GM19324 (cell line): ENCODE measurements around the gene ZDHHC8.

Source experiments
- ATAC-seq: cut with Tn5 transposase; IDR thresholded peaks from one replicate; pipeline ENCODE4 v1.9.1; 2021; ENCODE audit warnings: mild to moderate bottlenecking, moderate library complexity; ENCODE audit not compliant: unreplicated experiment, low FRiP score

The ZDHHC8 gene

GRCh38 chr22:20175597-20175900 is 43.9 kb downstream of the ZDHHC8 start:
- ATAC-seq = no peak

DNA sequence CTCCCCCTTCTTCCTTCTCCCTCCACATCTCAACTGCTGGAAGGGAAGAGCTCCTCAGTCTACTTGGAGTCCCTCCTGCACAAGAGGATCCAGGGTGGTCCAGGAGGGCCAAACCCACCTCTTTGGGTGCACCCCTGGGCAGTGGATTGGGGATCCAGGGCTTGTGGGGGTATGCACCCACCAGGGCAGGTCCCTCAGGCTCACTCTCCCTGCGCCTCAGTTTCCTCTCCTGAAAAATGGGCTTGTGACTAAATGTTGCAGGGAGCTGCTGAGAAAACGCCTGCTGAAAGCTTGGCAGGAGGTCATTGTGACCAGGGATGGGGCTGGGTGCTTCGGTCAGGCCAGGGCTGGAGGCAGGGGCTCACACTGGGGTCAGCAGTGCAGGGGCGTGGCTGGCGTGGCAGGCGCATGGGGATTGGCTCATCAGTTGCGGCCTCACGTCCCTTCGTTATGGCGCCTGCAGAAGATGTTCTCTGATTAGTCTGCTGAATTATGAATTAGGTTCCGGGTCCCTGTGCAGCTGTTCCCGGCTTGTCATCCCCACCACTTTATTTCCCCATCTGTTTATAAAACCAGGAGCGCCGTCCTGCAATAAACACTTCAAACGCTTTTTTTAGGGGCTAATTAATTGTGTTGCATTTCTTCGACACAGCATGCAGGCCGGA is 44.9 kb downstream of the ZDHHC8 start:
- ATAC-seq = no peak

DNA sequence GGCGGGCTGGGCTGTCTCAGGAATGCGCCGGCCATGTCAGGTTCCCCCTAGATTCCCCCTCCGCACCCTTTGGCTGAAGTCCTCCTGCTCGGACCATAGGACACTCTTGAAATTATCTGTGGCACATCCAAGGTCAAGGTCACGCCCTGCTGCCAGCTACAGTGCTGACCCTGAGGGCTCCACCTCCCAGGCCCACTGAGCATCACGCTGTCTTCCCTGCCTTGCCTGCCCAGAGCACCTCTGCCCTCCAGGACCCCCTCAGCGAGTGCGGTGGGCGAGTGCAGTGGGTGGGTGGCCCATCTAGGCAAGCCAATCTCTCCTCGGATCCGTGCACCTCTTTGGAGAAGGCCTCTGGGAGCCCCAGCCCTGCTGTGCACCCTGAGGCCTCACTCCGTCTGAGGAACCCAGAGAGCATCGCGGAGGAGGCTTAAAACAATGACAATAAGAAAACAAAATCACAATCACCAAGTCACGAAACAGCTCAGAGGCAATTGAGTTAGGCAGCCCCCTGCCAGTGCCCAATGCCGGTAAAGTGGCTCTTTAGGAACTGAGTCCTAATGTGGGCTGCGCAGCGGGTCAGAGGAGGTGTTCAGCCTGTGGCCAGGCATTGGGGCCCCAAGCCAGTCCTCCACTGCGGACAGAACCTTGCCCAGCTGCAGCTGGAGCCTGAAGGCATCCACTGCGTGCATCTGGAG is 45.8 kb downstream of the ZDHHC8 start:
- ATAC-seq = no peak

- no peak for ATAC-seq
Observed at GRCh38 chr22:20178075-20178914, 46.7 kb downstream of the ZDHHC8 start.

- no peak for ATAC-seq
Observed at GRCh38 chr22:20178915-20179227, 47.3 kb downstream of the ZDHHC8 start.

DNA sequence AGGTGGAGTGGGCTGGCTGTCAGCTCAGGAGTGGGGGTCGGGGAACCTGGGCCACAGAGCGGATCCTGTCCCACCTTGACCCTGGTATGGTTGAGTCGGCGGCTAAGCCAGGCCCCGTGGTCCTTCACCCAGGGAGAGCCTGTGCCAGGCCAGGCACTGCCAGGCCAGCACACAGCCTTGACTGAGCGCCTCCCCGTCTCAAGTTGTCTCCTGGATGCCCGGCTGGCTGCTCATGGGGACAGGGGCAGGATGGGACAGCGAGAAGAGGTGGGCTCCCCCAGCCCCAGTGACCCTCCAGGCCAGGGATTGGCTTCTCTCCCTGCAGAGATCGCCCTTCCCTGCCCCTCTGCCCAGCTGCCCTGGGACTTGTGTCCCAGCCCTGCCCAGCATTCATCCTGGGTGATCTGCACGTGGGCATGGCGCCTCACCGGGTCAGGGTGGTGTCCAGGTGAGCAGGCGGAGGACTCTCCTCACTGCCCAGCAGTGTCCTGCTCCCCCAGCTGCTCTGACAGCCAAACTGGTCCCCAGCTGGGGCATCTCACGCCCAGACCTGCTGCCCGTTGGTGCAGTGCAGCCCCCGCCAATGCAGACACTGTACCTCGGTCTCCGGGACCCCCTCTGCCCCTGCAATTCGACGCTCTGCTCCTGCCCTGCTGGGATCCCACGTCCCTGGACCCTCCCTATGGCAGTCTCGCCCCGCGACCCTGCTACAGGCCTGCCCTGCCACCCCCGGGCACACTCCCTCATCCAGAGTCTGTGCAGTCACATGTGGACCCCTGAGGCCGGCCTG is 48.0 kb downstream of the ZDHHC8 start:
- ATAC-seq = no peak

DNA sequence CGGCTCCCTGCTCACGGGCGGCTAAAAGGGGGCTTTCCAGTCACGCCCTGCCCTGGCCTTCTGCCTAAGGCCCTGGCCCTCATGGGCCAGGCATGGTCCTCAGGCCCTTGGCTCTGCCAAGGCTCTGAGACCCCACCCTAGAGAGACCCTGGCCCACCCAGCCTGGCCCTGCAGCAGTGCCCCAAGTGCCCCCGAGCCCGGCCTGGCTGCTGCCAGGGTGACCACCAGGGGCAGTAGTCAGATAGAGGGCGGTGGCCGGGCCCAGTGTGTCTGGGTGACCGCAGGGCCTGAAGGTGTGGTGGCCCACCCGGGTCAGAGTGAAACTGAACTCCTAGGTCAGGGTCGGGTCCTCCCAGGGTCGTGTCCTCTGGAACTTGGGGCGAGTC is 48.6 kb downstream of the ZDHHC8 start:
- ATAC-seq = no peak

DNA sequence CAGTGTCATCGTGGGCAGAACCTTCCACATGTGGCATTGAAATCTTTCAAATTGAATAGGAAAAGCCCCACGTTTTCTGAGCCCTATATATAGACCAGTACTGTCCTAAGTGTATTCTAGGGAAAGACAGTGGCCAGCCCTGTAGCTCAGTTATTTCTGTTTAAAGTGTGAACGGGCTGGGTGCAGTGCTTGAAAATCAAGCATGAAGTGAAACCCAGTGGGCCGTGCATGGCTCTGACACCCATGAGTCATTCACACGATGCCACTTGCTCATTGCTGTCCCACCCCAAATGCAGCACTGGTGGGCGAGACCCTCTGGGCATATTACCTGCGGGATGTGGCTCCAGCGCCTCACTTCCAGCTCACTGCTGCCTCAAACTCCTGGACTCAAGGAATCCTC is 49.0 kb downstream of the ZDHHC8 start:
- ATAC-seq = no peak

GRCh38 chr22:20181194-20181883 is 49.7 kb downstream of the ZDHHC8 start:
- ATAC-seq = no peak

DNA sequence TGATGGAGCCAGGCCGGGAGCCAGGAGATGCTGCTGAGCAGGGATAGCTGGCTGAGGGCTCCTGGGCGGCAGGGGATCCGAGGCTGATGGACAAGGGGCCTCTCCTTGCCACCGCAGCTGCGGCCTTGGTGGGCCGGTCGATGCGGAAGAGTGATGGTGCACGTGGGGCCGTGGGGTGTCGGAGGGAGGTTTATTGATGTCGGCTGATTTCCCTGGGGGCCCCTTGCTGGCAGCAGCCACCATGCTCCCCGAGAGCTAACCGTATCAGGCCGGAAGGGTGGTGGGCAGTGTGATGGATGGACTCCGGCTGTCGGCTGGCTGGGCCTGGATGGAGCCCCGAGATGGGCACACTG is 50.3 kb downstream of the ZDHHC8 start:
- no peak for ATAC-seq

GRCh38 chr22:20182365-20182764 is 50.8 kb downstream of the ZDHHC8 start:
- ATAC-seq = no peak

DNA sequence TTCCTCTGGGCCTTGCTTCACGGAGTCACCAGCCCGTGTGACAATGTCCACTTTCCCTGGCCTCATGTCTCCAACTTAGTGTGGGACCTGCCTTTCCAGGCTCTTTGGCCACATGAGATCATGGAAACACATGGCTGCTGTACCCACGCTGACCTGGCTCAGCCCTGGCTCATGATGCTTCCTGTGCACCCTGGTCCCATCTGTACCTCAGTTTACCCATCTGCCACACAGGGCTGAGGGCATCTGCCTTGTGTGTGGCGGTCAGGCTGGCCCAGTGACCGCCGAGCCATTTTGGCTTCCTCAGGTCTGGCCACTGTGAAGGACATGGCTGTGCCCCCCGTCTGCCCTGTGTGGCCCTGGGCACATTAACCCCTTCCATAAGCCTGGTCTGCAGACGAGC is 51.5 kb downstream of the ZDHHC8 start:
- no peak for ATAC-seq

DNA sequence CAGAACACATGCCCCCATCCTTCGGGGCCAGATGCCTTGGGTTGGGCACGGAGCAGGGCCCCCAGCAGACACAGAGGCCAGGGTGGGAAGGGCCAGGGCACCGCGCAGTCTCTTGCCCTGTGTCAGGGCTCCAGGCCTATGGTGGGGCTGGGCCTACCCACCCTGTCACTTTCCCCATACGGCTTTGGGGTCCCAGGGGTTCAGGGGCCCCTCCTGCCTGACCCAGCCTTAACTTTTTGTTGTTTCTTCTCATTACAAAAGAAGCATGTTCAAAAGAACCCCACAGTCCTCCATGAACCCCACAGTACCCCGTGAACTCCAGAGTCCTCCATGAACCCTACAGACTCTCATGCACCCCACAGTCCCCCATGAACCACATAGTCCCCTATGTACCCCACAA is 52.2 kb downstream of the ZDHHC8 start:
- ATAC-seq = no peak

- ATAC-seq = no peak
Observed at GRCh38 chr22:20184501-20185165, 53.0 kb downstream of the ZDHHC8 start.

DNA sequence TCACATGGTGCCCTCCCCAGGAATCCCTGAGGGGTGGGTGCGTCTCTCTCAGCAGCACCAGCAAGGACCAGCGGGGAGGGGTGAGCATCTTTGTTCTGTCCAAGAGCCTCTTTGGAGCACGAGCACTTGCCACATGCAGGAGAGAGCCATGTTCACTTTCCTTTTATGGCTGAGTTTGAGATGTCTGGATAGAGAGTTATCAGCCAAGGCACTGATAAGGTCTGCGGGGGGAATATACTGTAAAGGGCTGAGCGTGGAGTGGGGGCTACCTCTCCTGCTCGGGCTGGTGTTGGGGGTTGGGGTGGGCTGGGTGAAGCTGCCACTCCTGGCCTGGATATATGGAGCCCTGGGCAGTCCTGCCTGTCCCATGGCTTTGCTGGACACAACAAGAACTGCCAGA is 54.1 kb downstream of the ZDHHC8 start:
- ATAC-seq = no peak

DNA sequence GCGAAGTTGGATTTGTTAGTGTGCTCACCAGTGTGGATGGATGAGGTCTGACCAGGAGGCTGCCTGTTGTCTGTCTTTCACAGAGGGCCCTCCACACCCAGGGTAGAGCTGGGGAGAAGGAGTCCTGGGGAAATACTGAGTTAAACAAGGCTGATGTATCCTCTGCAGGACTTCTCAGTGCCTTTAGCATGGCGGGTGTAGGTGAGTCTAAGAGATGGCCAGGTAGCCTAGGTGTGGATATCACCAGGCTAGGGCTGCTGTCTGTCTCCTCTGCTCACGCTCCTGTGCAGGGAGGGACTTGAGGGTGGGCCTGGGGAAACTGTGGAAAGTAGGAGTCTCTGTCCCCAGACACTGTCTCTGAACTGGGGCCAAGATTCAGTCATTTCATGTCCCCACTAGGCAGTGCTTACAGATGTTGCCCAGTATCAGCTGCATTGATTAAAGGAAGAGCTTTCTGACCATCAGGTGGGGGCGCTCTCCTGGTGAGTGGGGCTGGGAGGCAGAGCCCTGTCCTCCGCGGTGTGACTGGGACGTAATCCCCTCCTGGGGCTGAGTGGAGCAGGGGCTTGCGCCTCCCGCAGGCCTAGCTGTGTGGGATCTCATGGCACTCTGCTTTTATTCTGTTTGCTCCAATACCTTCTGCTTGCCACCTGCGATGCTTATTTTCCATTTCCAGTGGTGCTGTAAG is 54.7 kb downstream of the ZDHHC8 start:
- ATAC-seq = no peak

GRCh38 chr22:20186871-20187546 is 55.4 kb downstream of the ZDHHC8 start:
- no peak for ATAC-seq

GRCh38 chr22:20187777-20188566 is 56.4 kb downstream of the ZDHHC8 start:
- ATAC-seq = no peak
